Natural killer cell (primary cell): ENCODE measurements around the gene HES1. TPM values are rescaled to one million over a fixed set of nuclear protein-coding genes. Genes with fewer than 3 reads are reported as not detected.
A peak's percentile ranks its signal among the peaks of the same experiment; 100 is the strongest.

ENCODE experiments used
- ATAC-seq, 3 donors: fragments of 150-1000 bp in 2 of 3; fragments of 200-7000 bp in 1 of 3; cut with Tn5 transposase; 1 replicate in 1 of 3; 2 replicates in 2 of 3; pipeline ENCODE4 v1.10.0; 2021; ENCODE audit warnings: mild to moderate bottlenecking in 2 of 3, moderate library complexity in 2 of 3
- DNase-seq, 2 donors: peaks; one replicate each; pipeline versions ENCODE4 v3.0.0 to v3.0.0-alpha.2; 2013 to 2021; ENCODE audit warnings: mixed read lengths in 1 of 2
- H3K27ac ChIP-seq: one replicate; pipeline ENCODE4 v1.5.1; 2013; ENCODE audit warnings: mild to moderate bottlenecking, low read length
- H3K27me3 ChIP-seq: one replicate; pipeline ENCODE4 v1.6.1; 2013; ENCODE audit warnings: low read length; ENCODE audit not compliant: control insufficient read depth, insufficient read depth
- H3K36me3 ChIP-seq: one replicate; pipeline ENCODE4 v1.6.1; 2013; ENCODE audit warnings: low read length; ENCODE audit not compliant: control insufficient read depth, insufficient read depth
- H3K4me1 ChIP-seq: one replicate; pipeline ENCODE4 v1.6.1; 2013; ENCODE audit warnings: low read length; ENCODE audit not compliant: control insufficient read depth, insufficient read depth
- H3K4me3 ChIP-seq: one replicate; pipeline ENCODE4 v1.5.1; 2013; ENCODE audit warnings: low read length
- H3K9me3 ChIP-seq: one replicate; pipeline ENCODE4 v1.6.1; 2013; ENCODE audit warnings: low read length; ENCODE audit not compliant: control insufficient read depth, insufficient read depth
- H3K27ac Mint-ChIP-seq, 2 donors: one replicate each; pipeline ENCODE4 v1.8.0; 2022; ENCODE audit warnings: mild to moderate bottlenecking in 2 of 2, mixed read lengths in 2 of 2, moderate library complexity in 1 of 2
- H3K27me3 Mint-ChIP-seq, 2 donors: one replicate each; pipeline ENCODE4 v1.8.0; 2022; ENCODE audit warnings: low read depth in 2 of 2, mixed read lengths in 2 of 2
- H3K36me3 Mint-ChIP-seq: one replicate; pipeline ENCODE4 v1.8.0; 2022; ENCODE audit warnings: mixed read lengths
- H3K4me1 Mint-ChIP-seq, 2 donors: one replicate each; pipeline ENCODE4 v1.8.0; 2022; ENCODE audit warnings: mixed read lengths in 2 of 2
- H3K4me3 Mint-ChIP-seq: one replicate; pipeline ENCODE4 v1.8.0; 2022; ENCODE audit warnings: mild to moderate bottlenecking, moderate library complexity, mixed read lengths
- H3K9me3 Mint-ChIP-seq, 2 donors: one replicate each; pipeline ENCODE4 v1.8.0; 2022; ENCODE audit warnings: mixed read lengths in 2 of 2
- CTCF ChIP-seq: fragments of 200-600 bp; IDR thresholded peaks from one replicate; pipeline ENCODE4 v1.8.0; 2022; ENCODE audit warnings: antibody characterized with exemption
- WGBS: methylation state at CpG from one replicate; pipeline ENCODE4 v1.1.7; 2013; ENCODE audit warnings: missing lambda C conversion rate; ENCODE audit not compliant: insufficient coverage; 5-methylcytosine and 5-hydroxymethylcytosine counted together
- intact Hi-C: fragments of 100-400 bp; cut with micrococcal nuclease; formaldehyde crosslinking; loops from one replicate; pipeline ENCODE4 v1.14.2; 2022
- total RNA-seq, 4 donors: library from RNA; stranded (reverse); fragments of 120-200 nt in 1 of 4; gene quantifications; one replicate each; pipeline versions ENCODE4 v1.2.3 to v1.2.4, GENCODE V29; 2013 to 2022

HES1 gene
- total RNA-seq, 3 donors from 2014 or later (not counting 1 experiment from before 2014, with no cell fraction given) = 1.5 to 4.4 (median 2.2) TPM

GRCh38 chr3:194135516-194135805, 487 bp upstream of the HES1 start:
- TF ChIP-seq CTCF = no peak
- no peak overlapping the region for H3K4me3 ChIP-seq
- peak overlapping the region; percentile 93 for H3K4me3 Mint-ChIP-seq
- no peaks in the 10 kb centered on the region for H3K9me3 Mint-ChIP-seq
- 0% methylated on average over 2 of the region's 4 CpGs for WGBS
- H3K27ac ChIP-seq = no peak overlapping the region
- intact Hi-C loops = loop anchor here (10.0 kb wide), 1 partner anchor 541 kb away; the partner anchor contains the start of gene OPA1
- ATAC-seq = no peak
- DNase-seq = peak in 1 of 2 donors; percentile 21
- peaks cover 38 to 46% of the 10 kb centered on the region in 2 donors for H3K4me1 Mint-ChIP-seq
- H3K36me3 ChIP-seq = no peaks in the 10 kb centered on the region
- peaks cover 59 to 66% of the 10 kb centered on the region in 2 donors for H3K27me3 Mint-ChIP-seq
- no peaks in the 10 kb centered on the region for H3K9me3 ChIP-seq
- peak overlapping the region in 1 of 2 donors; percentile 86 for H3K27ac Mint-ChIP-seq
- no peaks in the 10 kb centered on the region for H3K36me3 Mint-ChIP-seq
- H3K27me3 ChIP-seq = peaks cover 80% of the 10 kb centered on the region
- H3K4me1 ChIP-seq = peaks cover 51% of the 10 kb centered on the region

GRCh38 chr3:194136519-194137007, 615 bp downstream of the HES1 start:
- H3K36me3 Mint-ChIP-seq = no peaks in the 10 kb centered on the region
- intact Hi-C loops = loop anchor here (10.0 kb wide), 1 partner anchor 542 kb away; the partner anchor contains the start of gene OPA1
- H3K27ac Mint-ChIP-seq = peak overlapping the region; percentile 84 to 86
- peaks cover 32 to 45% of the 10 kb centered on the region in 2 donors for H3K4me1 Mint-ChIP-seq
- Histone ChIP-seq H3K27ac (peak overlapping the region; percentile 14), H3K4me1 (peaks cover 50% of the 10 kb centered on the region), H3K4me3 (peak overlapping the region; percentile 28), H3K36me3 (no peaks in the 10 kb centered on the region), H3K27me3 (peaks cover 75% of the 10 kb centered on the region), H3K9me3 (no peaks in the 10 kb centered on the region)
- DNase-seq (peak in 1 of 2 donors; percentile 20), ATAC-seq (no peak)
- no peak for TF ChIP-seq CTCF
- peaks cover 49 to 58% of the 10 kb centered on the region in 2 donors for H3K27me3 Mint-ChIP-seq
- peak overlapping the region; percentile 93 for H3K4me3 Mint-ChIP-seq
- under 1% methylated on average over 17 of the region's 17 CpGs for WGBS
- H3K9me3 Mint-ChIP-seq = no peaks in the 10 kb centered on the region

GRCh38 chr3:194137008-194137505, 1.1 kb downstream of the HES1 start:
- H3K36me3 Mint-ChIP-seq = peaks cover 3% of the 10 kb centered on the region
- H3K4me3 Mint-ChIP-seq = peak overlapping the region; percentile 93
- H3K27ac ChIP-seq = peak overlapping the region; percentile 34
- H3K4me1 Mint-ChIP-seq = peaks cover 36 to 49% of the 10 kb centered on the region in 2 donors
- no peaks in the 10 kb centered on the region for H3K9me3 ChIP-seq
- under 1% methylated on average over 32 of the region's 34 CpGs for WGBS
- peaks cover 74% of the 10 kb centered on the region for H3K27me3 ChIP-seq
- no peaks in the 10 kb centered on the region for H3K36me3 ChIP-seq
- H3K9me3 Mint-ChIP-seq = no peaks in the 10 kb centered on the region
- peaks cover 49 to 57% of the 10 kb centered on the region in 2 donors for H3K27me3 Mint-ChIP-seq
- ATAC-seq = no peak
- peaks cover 55% of the 10 kb centered on the region for H3K4me1 ChIP-seq
- intact Hi-C loops = loop anchor here (10.0 kb wide), 1 partner anchor 542 kb away; the partner anchor contains the start of gene OPA1
- DNase-seq = peak; percentile 31 to 61
- no peak for TF ChIP-seq CTCF
- peak overlapping the region; percentile 28 for H3K4me3 ChIP-seq
- H3K27ac Mint-ChIP-seq = peak overlapping the region; percentile 84 to 86
